HTERT RPE-1 (cell line): ENCODE results near the gene TFB1M.
"Not testable (repeated sequence)": the region's sequence is repeated elsewhere in the genome, so short reads cannot be mapped to it uniquely, and the experiment has no call there.

Experiments used
- in situ Hi-C: fragments of 300-500 bp; cut with MboI; formaldehyde crosslinking; loops from 4 replicates; pipeline ENCODE4 v1.14.3; 2020; ENCODE audit warnings: low sequenced_read_pairs

The TFB1M gene

DNA sequence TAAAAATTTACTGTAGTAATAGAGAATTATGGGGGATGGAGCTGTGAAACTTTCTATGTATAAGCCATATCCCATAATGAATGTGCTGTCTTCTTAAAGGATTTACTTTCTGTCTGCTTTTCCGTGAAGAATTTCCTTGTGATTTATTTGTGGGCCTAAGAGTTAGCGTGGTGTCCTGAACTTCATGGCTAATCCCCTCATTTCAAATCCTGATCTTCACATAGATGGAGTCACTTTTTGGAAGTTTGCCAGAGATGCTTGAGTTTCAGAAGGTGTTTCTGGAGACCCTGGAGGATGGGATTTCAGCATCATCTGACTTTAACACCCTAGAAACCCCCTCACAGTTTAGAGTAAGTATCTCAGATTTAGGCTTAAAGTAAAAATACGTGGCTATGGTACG is 69.8 kb downstream of the TFB1M start:
- in situ Hi-C loops: no loop called here

DNA sequence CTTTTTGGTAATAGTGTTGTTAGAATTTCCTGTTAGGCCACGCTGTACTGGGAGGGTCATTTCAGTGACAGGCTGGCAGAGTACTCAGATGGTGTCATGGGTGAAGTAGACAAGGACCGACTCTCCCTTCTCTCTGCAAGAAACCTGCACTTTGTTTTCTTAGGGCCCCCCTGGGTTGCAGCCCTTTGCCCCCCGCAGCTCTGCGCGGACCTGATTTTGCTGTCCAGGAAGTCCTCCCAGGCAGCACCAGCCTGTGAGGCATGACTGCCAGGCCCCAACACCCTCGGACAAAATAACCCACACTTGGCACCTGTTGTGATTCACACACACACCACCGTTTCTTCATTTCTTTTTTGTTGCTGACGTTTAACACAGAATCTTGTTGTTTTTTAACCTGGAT is 72.3 kb downstream of the TFB1M start:
- in situ Hi-C loops: no loop called here

DNA sequence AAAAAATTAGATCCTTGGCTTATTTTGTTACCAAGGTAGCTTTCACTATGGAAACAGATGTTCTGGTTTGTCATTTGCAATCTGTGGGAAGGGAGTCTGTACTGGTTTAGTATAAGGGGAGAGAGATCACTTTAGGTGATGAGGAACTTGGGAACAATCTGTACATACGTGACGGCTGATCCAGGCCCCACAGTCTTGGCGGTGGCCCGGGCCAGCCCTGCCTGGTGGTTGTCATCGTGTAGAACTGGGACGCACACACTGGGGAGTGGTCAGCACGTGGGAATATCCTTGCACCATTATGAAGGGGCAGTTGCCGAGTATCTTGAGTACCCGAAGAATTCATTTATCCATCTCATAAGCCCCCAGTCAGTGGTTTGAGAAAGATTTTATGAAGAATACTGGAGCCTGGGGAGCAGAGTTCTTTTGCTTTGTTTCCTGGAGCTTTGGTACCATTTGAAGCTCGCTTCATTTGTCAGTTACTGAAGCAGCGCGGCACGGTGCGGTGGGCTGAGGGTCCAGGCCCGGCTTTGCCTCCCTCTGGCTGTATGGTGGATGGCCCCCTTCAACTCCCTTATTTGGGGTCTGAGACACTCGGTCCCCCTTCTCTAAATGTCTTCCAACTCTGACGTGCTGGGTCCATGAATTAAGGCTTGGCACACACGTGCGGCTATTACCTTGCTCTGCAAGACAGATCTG is 73.2 kb downstream of the TFB1M start:
- in situ Hi-C loops: no loop called here

DNA sequence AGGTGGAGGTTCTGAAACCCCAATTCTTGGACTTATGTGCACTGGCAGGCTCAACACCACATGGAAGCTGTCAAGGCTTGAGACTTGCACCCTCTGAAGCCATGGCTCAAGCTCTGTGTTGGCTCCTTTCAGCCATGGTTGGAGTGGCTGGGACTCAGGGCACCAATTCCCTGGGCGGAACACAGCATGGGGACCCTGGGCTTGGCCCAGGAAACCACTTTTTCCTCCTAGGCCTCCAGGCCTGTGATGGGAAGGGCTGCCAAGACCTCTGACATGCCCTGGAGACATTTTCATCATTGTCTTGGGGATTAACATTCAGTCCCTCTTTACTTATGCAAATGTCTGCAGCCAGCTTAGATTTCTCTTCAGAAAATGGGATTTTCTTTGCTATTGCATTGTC is 76.7 kb downstream of the TFB1M start:
- in situ Hi-C loops: no loop called here

DNA sequence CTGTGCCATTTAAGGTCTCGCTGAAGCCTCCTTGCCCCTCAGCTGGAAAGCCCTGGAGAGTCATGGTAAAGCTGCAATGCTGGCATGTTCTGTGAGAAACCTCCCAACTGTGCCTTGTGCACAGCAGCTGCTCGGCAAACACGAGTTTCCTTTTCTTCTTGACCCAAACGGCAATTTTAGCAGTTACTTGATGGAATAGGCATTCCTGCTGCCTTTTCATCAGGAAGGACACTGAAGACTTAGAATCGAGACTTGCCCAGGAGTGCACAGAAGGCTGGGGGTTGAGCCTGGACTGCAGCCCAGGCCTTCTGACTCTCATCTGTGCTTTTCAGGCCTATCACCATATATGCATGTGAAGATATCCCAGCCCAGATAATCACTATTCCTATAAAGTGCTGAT is 79.2 kb downstream of the TFB1M start:
- in situ Hi-C loops: no loop called here

DNA sequence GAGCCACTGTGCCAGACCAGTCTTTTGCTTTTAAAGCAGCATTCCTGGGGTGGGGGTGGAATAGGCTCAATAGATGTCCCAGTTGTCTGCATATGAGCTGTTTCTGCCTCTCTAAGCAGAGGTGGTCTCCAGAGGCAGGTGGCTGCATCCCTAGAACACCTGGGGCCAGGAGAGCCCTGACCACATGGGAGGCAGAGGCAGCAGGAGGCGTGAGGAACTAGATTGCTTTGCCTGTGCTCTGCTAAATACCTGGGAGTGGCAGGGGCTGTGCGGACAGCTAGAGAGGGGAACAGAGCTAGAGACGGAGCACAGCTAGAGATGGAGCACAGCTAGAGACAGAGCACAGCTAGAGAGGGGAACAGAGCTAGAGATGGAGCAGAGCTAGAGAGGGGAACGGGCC is 79.6 kb downstream of the TFB1M start:
- in situ Hi-C loops: no loop called here

DNA sequence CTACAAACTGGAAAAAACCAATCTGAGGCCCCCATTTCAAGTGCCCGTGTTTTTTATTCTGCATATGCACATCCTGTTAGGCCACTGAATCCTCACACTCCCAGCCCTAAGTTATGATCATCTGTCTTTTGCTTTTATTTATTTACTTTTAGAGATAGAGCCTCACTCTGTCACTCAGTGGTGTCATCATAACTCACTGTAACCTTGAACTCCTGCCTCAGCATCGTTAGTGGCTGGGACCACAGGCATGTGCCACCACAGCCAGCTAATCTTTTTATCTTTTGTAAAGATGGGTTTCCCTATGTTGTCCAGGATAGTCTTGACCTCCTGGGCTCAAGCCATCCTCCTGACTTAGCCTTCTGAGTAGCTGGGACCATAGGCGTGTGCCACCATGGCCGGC is 80.1 kb downstream of the TFB1M start:
- in situ Hi-C loops: no loop called here

DNA sequence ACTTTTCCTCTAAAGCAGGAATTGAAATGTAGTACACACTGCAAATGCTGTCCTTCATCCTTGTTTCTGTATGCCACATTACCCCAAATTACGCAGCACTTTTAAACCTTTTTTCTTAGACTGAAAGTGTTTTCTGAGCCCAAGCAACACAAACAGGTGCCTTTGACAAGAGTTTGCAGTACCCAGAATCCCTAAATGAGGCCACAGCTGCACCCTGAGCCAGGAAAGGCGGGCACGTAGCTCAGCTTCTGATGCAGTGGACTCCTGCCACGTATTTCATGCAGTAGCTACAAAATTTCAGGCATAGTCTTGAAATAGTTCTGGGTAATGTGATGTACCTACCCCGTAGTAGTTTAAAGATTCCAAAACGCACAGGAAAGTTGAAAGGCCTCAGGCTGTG is 81.4 kb downstream of the TFB1M start:
- in situ Hi-C loops: no loop called here

DNA sequence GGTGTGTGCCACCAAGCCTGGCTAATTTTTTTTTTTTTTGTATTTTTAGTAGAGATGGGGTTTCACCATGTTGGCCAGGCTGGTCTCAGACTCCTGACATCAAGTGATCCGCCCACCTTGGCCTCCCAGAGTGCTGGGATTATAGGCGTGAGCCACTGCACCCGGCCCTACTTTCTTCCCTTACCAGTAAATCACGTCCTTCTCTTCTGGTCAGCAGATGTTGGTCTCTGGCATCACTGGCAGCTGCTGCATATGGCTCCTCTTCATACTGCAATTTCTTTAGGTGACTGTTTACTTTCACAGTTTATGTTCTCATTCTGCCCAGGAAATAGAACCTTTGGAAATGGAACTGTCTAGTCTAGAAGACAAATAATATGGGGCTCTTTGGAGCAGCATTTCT is 83.3 kb downstream of the TFB1M start:
- in situ Hi-C loops: not testable (repeated sequence)

DNA sequence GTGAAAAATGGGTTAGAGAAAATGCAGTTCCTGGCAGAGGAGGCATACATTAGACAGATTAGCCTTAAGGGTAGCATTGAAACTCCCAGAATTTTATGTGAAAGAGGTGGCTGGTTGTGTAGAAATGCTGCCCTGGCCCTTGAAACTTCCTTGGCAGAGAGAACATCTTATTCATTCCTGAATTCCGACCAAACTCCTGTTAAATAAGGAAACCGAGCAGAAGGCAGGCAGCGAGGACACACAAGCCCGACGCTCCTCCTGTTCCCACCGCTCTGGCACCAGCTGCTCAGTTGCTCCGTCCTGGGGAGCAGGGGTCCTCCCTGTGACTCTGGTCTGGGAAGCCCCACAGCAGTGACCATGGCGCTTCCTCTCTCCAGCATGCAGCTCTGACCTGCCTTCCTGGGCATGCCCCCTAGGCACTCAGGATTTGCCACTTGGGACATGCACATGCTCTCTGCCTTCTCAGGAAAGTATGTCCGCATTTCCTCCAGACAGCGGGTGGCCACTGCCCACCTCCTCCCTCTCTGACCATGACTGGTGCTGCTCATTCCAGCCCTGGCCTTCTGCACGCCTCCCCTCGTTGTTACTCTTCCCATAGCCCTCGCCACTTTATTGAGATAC is 85.6 kb downstream of the TFB1M start:
- in situ Hi-C loops: no loop called here

DNA sequence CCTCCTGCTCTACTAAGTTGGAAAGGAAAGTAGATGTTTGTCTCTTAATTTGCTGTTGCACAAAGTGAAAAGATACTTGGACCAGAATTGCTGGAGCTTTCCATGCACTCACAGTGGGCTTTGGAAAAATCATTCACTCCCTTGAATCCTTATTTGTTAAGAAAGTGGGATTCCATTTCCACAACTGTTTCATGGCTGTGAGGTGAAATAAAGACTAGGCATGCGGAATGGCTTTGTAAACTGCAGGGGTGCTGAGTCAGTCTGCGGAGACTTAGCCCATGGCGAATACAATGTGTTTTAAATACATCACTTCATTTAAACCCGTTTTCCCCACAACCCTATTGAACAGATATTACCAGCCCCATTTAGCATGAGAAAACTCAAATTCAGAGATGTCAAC is 87.2 kb downstream of the TFB1M start:
- in situ Hi-C loops: no loop called here

DNA sequence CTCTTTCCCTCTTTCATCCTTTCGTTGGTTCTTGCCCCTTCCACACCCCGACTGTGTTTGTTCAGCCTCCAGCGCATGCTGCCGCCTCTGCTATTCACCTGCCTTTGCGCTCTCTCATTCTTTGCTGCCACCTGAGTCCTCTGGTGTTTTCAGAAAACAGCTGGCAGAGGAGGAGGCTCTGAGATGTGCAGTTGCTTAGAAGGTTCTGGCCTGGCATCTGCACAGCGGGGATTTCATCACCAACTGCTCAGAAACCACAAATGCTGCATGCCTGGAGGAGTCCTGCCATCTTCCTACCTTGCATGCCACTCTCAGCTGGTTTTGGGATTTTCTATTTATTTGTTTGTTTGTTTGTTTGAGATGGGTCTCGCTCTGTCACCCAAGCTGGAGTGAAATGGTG is 89.7 kb downstream of the TFB1M start:
- in situ Hi-C loops: no loop called here

DNA sequence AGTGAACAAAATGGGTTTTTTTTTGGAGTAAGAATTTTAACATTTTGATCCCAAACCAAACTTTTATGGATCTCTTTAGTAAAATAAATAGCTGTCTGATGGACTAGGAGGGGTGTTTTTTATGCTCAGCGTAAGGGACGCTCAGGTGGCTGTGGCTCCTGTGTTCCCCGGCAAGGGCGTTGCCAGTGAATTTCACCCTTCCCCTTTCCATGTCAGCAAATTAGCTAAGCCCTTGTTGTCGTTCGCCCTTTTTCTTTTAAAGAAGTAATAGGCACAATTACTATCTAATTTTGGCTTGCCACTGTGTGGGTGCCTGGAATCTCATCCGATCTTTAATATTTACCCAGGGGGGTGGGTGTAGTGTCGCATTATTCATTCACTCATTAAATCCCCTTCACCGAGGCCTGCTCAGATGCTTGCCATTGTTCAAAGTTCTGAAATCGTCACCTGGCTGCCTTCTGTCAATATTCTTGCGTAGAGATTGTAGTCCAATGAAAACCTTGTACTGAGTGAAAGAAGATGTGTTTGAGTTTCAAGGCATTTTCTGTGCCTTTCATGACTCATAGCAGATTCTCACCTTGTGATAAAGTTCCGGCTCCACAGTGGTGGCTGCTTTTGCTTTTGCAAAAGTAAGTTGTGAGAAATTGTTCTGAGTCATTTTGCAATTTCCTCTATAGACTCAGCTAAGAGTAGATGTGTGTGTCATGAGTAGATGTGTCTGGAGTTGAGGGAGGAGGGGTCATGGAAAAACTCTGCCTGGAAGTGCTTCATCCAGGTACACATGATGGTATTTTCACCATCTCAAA is 90.4 kb downstream of the TFB1M start:
- in situ Hi-C loops: no loop called here

DNA sequence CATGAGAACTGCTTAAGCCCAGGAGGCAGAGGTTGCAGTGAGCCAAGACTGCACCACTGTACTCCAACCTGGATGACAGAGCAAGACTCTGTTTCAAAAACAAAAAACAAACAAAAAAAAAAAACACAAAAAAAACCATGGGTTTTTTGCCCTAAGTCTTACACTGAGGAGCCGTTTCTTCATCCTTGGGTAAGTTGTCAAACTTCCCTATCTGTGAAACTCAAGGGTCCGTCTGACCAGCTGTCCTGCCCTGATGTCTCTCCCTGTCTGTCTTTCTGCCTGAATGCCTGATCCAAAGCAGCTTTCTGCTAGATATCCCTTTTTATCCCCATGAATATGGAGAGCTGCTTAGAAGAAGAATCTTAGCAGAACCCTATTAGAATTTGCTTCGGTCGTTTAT is 91.8 kb downstream of the TFB1M start:
- in situ Hi-C loops: no loop called here

DNA sequence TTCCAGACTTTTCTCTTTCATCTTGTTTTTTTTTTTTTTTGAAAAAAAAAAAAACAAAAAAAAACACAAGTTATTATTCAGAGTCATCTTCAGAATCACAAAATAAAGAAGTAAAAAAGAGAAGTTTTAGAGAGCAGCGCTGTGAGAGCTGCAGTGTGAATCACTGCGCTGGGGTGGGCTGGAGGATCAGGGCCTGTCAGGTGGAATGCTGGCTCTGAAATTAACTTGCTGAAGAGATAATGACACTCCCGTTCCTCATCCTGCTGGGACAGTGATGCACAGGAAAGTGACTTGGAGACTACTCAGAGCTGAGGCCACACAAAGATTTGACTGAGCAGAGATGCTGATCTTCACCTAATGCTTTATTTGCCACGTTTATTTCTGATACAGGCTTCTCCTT is 93.2 kb downstream of the TFB1M start:
- in situ Hi-C loops: no loop called here

DNA sequence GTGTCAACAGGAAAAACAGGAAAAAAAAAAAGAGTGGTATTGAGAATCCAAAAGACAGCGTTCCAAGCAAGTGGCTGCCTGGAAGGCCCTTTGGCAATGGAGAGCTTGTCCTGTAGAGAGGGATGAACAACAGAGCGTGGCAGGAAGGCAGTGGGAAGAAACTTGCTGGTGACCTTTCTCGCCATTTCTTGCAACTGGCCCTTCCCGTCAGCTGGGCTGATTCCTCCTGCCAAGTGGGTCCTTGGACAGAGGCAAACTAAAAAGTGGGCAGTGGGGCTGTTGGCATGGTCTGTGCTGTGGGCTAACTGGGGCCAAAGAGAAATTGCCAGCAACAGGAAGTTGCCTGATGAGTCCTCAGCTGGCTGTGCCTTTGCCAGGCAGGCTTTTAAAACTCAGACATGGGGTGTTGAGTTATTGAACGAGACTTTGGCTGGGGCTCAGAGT is 94.4 kb downstream of the TFB1M start:
- in situ Hi-C loops: no loop called here

DNA sequence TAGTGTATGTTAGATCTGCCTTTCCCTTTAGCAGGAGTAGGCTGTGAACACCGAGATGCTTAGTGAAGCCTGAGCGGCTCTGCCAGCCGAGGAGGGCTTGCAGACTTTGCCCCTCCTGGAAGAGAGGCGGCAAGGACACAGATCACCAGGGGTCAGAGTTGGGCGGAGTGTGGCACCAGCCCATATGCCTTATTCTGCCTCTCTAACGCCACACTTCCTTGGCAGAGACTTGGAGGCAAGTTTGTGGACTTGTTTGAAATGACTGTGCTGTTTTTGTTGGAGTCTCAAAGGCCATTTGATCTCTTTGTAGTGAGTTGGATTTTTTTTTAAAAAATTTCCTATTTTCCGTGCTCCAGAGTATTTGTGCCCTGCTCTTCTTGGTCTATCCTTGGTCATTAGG is 95.0 kb downstream of the TFB1M start:
- in situ Hi-C loops: no loop called here

DNA sequence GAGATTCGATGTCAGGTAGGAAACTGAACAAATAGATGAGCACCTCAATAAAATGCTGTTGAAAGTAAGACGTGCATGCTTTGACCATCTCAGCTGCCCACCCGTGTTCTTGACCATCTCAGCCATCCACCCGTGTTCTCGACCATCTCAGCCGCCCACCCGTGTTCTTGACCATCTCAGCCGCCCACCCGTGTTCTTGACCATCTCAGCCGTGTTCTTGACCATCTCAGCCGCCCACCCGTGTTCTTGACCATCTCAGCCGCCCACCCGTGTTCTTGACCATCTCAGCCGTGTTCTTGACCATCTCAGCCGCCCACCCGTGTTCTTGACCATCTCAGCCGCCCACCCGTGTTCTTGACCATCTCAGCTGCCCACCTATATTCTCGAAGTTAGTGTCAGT is 95.6 kb downstream of the TFB1M start:
- in situ Hi-C loops: not testable (repeated sequence)

DNA sequence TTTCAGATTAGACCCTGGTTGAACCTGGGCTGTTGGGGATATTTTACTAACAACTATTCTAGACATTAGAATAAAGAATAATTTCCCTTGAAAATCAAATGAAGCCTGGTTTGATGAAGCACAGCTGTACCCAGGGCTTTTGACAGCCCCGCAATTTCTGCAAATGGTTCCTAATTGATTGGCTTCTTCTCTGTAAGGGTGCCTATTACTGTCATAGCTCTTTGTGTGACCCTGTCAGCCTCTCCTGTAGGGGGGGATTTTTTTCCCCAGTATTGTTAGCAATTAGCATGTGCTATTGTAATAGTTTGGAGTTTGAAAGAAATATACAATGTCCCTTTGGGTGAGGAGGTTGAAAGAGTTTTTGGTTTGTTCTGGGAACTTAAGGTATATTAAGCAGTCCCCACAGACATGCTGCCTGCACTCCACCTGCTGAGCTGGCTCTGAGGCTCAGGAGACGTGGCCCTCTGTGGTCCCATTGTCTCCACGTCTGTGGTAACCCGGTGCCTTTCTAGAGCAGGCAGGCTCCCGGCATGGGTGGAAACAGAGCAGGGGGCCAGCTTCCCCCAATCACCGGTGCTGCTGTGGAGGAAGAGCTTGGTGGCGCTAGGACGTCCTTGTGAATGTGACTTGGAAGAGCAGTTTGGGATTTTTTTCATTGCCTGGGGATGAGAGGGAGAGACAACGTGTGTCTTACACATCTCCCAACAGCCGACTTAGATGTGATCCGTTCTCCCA is 97.8 kb downstream of the TFB1M start:
- in situ Hi-C loops: no loop called here

DNA sequence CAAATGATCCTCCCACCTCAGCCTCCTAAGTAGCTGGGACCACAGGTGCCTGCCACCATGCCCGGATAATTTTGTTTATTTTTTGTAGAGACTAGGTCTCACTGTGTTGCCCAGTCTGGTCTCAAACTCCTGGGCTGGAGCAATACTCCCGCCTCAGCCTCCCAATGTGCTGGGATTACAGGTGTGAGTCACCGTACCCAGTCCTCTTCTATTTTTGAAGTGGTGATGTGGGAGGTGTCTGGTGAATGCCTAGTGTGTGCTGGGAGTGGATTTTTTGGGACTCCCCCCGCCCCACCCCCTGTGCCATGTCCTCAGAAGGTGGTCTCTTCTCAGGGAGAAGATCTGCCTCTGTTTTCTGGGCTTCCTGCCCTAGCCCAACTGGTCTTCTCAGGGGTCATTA is 98.4 kb downstream of the TFB1M start:
- in situ Hi-C loops: no loop called here

DNA sequence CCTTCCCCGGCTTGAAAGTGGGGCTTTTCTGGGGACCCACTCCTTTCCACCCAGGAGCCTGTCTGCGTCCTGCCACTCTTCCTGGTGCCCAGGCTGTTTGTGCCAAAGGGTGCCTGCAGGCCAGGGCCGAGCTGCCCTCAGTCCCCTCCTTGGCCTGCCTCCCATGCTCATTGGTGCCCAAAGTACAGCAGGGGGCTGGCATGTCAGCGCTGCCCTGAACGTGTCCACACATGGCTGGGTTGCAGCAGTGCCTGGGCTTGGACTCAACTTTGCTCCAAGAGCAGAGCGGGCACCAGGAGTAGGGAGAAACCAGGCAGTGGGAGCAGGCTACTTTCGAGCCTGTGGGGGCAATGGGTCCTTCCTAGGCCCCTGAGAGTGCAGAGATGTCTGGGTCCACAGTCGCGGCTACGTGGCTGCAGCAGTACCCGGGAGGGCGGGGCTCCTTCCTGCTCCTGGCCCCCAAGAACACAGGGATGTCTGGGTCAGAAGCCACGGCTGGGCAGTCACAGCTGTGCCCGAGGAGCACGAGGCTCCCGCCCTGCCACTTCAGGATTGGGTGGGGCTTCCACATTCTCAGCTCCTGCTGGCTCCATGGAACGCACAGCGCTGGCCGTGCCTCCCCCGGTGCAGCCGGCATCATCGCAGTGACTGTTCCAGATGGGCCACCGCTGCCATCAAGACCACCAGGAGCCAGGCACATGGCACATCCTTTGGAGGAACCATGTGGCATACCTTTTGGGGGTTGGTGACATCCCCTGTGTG is 100.5 kb downstream of the TFB1M start:
- in situ Hi-C loops: no loop called here
